MCF 10A (cell line): Measurements from ENCODE around the gene NKX6-2. TPM values are rescaled to one million over a fixed set of nuclear protein-coding genes. Genes with fewer than 3 reads are reported as not detected.

Experiments used
- BruUV-seq: library from RNA; stranded (reverse); fragments of 400-500 nt; replicated peaks from 2 replicates; lab custom pipeline; 2021; lab: Mats Ljungman, UMichigan
- CTCF ChIA-PET: fragments of 300-600 bp; sonication (Branson Sonifier 250); formaldehyde crosslinking; extraction: SDS; loops from one replicate; lab custom pipeline; 2021; ENCODE audit warnings: antibody characterized with exemption, inconsistent platforms; lab: Yijun Ruan, JAX
- POLR2A ChIA-PET: fragments of 300-600, 350-650 bp; sonication (Branson Sonifier 250); formaldehyde crosslinking; extraction: SDS; loops from one replicate; lab custom pipeline; 2020; ENCODE audit warnings: antibody characterized with exemption, inconsistent platforms; lab: Yijun Ruan, JAX
- DNase-seq: peaks from one replicate; pipeline ENCODE4 v3.0.0-alpha.2; 2018; ENCODE audit not compliant: unreplicated experiment
- H3K27ac Mint-ChIP-seq: one replicate; pipeline ENCODE4 v1.8.0; 2022; ENCODE audit warnings: mild to moderate bottlenecking, low read depth, mixed read lengths; ENCODE audit not compliant: unreplicated experiment
- H3K27me3 Mint-ChIP-seq: one replicate; pipeline ENCODE4 v1.8.0; 2022; ENCODE audit warnings: mixed read lengths; ENCODE audit not compliant: insufficient read depth, unreplicated experiment
- H3K36me3 Mint-ChIP-seq: one replicate; pipeline ENCODE4 v1.8.0; 2022; ENCODE audit warnings: mild to moderate bottlenecking, moderate library complexity, mixed read lengths; ENCODE audit not compliant: insufficient read depth, unreplicated experiment
- H3K4me1 Mint-ChIP-seq: one replicate; pipeline ENCODE4 v1.8.0; 2022; ENCODE audit warnings: mixed read lengths; ENCODE audit not compliant: insufficient read depth, unreplicated experiment
- H3K4me3 Mint-ChIP-seq: one replicate; pipeline ENCODE4 v1.8.0; 2022; ENCODE audit warnings: mild to moderate bottlenecking, moderate library complexity, mixed read lengths; ENCODE audit not compliant: unreplicated experiment
- H3K9me3 Mint-ChIP-seq: one replicate; pipeline ENCODE4 v1.8.0; 2022; ENCODE audit warnings: mixed read lengths; ENCODE audit not compliant: unreplicated experiment
- intact Hi-C: fragments of 100-400 bp; cut with micrococcal nuclease; formaldehyde crosslinking; loops from 2 replicates; pipeline ENCODE4 v1.14.1; 2022
- total RNA-seq: library from RNA; stranded (reverse); gene quantifications from 2 replicates; pipeline ENCODE4 v1.2.3, GENCODE V29; 2022
- TF ChIP-seq, protein P1 (sequence below): fragments of 200-600 bp; IDR thresholded peaks from one replicate; pipeline ENCODE4 v1.8.0; 2022; ENCODE audit warnings: antibody characterized with exemption, mild to moderate bottlenecking; ENCODE audit not compliant: unreplicated experiment

NKX6-2 gene
- total RNA-seq, 1 experiment from 2014 or later = not detected

DNA sequence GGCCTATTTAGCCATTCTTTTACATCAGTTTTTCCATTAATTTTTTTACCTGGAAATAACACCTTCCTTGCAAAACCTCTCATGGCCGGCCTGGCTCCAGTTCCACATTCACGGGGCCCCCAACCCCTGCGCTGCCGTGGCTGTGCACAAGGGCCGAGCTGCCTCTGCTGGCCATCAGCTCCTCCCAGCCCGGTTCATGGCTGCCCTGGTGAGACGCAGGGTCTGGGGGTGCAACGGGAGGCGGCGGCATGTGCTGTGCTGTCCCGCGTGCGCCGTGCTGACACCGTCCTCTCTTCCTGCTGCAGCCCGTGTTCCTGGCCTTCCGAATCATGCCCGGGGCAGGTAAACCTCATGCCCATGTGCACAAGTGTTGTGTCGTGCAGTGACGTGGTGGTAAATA is 4.4 kb downstream of the NKX6-2 start:
- ChIA-PET CTCF (interaction anchor here (0.6 kb wide), 1 partner anchor 140 kb away, joined by 3 read pairs; no protein-coding TSS in a partner anchor), POLR2A (no interaction called here)
- Mint-ChIP-seq H3K9me3 (no peaks in the 10 kb centered on the region), H3K27ac (no peak overlapping the region), H3K36me3 (peaks cover 11% of the 10 kb centered on the region), H3K27me3 (no peaks in the 10 kb centered on the region), H3K4me3 (no peak overlapping the region), H3K4me1 (no peaks in the 10 kb centered on the region)
- BruUV-seq = no TSS peak
- DNase-seq = no peak
- intact Hi-C loops = no loop called here
- TF ChIP-seq, protein P1, sequence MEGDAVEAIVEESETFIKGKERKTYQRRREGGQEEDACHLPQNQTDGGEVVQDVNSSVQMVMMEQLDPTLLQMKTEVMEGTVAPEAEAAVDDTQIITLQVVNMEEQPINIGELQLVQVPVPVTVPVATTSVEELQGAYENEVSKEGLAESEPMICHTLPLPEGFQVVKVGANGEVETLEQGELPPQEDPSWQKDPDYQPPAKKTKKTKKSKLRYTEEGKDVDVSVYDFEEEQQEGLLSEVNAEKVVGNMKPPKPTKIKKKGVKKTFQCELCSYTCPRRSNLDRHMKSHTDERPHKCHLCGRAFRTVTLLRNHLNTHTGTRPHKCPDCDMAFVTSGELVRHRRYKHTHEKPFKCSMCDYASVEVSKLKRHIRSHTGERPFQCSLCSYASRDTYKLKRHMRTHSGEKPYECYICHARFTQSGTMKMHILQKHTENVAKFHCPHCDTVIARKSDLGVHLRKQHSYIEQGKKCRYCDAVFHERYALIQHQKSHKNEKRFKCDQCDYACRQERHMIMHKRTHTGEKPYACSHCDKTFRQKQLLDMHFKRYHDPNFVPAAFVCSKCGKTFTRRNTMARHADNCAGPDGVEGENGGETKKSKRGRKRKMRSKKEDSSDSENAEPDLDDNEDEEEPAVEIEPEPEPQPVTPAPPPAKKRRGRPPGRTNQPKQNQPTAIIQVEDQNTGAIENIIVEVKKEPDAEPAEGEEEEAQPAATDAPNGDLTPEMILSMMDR = no peak

DNA sequence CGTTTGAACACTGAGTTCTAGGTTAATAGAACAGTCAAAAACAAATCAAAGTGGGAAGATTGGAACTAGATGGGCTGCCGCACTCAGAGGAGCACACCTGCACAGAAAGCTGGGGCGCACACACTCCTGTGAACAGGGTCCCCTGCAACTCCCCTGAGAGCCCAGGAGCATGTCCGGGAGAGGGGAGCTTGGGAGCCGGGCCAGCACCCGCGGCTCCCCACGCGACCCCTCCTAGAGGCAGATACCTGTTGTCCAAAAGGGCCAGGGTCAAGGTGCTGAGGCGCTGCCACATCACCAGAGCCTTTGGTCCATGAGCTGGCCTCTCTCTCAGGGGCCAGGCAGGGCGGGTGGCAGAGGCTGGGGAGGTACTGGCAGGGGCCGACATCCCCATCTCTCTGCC is 5.6 kb downstream of the NKX6-2 start:
- no peak overlapping the region for H3K27ac Mint-ChIP-seq
- no peak for DNase-seq
- TF ChIP-seq, protein P1 = no peak
- no TSS peak for BruUV-seq
- no peaks in the 10 kb centered on the region for H3K27me3 Mint-ChIP-seq
- intact Hi-C loops = no loop called here
- ChIA-PET POLR2A (interaction anchor here (0.5 to 0.6 kb wide), 3 partner anchors 15 to 477 kb away, joined by 3 read pairs; no protein-coding TSS in a partner anchor), CTCF (interaction anchor here (1.2 kb wide), 1 partner anchor 21 kb away, joined by 5 read pairs; no protein-coding TSS in a partner anchor)
- H3K9me3 Mint-ChIP-seq = no peaks in the 10 kb centered on the region
- H3K4me1 Mint-ChIP-seq = no peaks in the 10 kb centered on the region
- no peak overlapping the region for H3K4me3 Mint-ChIP-seq
- peaks cover 11% of the 10 kb centered on the region for H3K36me3 Mint-ChIP-seq

DNA sequence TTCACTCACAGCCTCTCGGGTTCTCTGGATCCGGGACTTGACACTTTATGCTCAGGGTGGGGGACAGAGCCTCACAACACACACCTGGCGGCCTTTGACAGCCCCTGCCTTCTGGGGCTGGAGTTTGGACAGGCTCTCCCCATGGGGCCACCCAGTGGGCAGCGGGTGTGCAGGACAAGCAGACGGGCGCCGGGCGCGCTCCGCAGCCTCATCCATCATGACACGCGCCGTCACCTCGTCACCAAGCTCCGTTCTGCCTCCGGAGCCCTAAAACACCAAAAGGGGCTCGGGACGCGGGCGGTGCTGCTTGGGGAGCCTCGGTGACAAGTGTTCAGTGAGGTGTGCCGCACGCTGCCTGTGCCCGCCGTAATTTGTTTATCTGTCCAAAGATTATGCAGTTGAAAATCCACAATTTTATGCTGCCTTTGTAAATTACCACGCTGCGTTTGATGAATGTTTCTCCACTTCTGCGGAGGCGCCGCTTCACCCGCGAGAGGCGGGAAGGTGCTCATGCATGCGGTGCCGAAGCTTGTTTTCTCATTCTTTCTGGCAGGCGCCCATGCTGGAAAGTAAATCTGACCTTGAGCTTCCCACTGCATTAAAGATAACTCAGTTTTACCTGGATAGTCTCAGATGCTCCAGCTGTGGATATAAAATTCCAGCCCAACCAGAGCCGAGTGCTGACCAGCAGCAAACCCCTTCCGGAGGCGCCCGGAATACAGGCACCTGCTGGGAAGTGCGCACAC is 6.2 kb downstream of the NKX6-2 start:
- Mint-ChIP-seq H3K4me1 (no peaks in the 10 kb centered on the region), H3K36me3 (peaks cover 11% of the 10 kb centered on the region), H3K27me3 (no peaks in the 10 kb centered on the region), H3K4me3 (no peak overlapping the region), H3K27ac (no peak overlapping the region), H3K9me3 (no peaks in the 10 kb centered on the region)
- TF ChIP-seq, protein P1 = no peak
- ChIA-PET CTCF (interaction anchor here (1.2 kb wide), 1 partner anchor 21 kb away, joined by 5 read pairs; no protein-coding TSS in a partner anchor), POLR2A (interaction anchor here (0.5 to 0.6 kb wide), 2 partner anchors 14 to 478 kb away, joined by 3 read pairs; no protein-coding TSS in a partner anchor)
- no TSS peak for BruUV-seq
- intact Hi-C loops = no loop called here
- DNase-seq = no peak

DNA sequence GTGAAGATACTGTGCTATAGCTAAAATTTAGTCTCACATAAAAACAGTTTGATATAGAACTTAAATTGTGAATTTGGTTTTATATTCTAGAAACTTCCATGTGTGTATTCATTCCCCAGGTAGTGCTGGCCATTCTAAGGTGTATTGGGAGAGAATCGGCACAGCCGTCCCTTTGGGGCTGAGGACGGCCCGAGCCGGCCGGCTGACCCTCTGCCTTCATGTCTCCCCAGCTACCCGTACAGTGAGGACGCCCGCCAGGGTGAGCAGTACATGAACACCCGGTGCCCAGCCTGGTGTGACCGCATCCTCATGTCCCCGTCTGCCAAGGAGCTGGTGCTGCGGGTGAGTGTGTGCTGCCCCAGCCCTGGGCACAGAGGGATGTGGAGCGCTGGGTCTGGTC is 8.5 kb downstream of the NKX6-2 start:
- H3K9me3 Mint-ChIP-seq = no peaks in the 10 kb centered on the region
- TF ChIP-seq, protein P1 = no peak
- ChIA-PET CTCF (no interaction called here), POLR2A (no interaction called here)
- no peaks in the 10 kb centered on the region for H3K4me1 Mint-ChIP-seq
- DNase-seq = no peak
- intact Hi-C loops = no loop called here
- no TSS peak for BruUV-seq
- no peak overlapping the region for H3K4me3 Mint-ChIP-seq
- H3K36me3 Mint-ChIP-seq = peaks cover 8% of the 10 kb centered on the region
- no peaks in the 10 kb centered on the region for H3K27me3 Mint-ChIP-seq
- no peak overlapping the region for H3K27ac Mint-ChIP-seq
